Stimulated activated CD8-positive, alpha-beta memory T cell treated with anti-CD3 and anti-CD28 coated beads, Interleukin-4, amount 100 ng/mL, for 48 hours (primary cell): ENCODE results near the gene FTO.
"Not testable (repeated sequence)": the region's sequence is repeated elsewhere in the genome, so short reads cannot be mapped to it uniquely, and the experiment has no call there.

ENCODE experiments used
- DNase-seq: peaks from one replicate; pipeline ENCODE4 v3.0.0-alpha.2; 2020

FTO gene

GRCh38 chr16:53703590-53704444 lies at the start of gene FTO, which contains the start of gene RPGRIP1L:
FTO (plus strand) TSS chr16:53704156.
RPGRIP1L (minus strand) TSS chr16:53703859; CDS start chr16:53700723, 3,136 bp downstream.
- peak; percentile 99 for DNase-seq

GRCh38 chr16:53654946-53655345 lies 49.0 kb upstream of the FTO start:
- DNase-seq: no peak

GRCh38 chr16:53662072-53662471 lies 41.9 kb upstream of the FTO start:
- no peak for DNase-seq

DNA sequence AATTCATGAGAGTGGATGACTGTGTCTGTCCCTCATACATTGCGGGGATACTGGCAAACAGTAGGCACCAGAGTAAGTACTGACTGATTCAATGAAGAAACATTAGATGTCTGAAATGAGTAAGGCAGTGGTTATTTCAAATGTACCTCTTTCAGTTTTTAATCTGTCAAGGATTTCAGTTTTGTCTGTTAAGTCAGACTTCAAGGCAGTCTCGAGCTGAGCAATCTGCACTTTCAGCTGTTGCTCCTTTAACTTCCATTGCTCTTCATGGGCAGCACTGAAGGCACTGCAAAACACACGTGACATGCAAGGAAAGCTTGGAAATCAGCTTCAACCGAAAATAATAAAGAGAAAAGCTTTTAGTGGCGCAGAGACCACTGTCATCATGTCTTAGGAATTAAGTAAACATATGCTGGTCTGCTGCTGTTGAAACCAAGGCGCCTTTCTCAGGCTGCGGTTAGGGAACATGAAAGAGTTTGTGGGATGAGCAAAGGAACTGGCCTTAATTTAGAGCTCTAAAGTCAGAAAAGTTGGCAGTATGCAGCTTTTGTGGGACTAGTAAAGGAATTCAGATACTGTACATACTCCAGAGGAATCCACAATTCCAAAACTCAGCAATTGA lies 39.1 kb upstream of the FTO start:
- DNase-seq: peak; percentile 34

- no peak for DNase-seq
These were observed 37.1 kb upstream of the FTO start for GRCh38 chr16:53666786-53667415.

- no peak for DNase-seq
These were observed 35.1 kb upstream of the FTO start for GRCh38 chr16:53668869-53669268.

GRCh38 chr16:53672461-53672860 lies 31.5 kb upstream of the FTO start:
- DNase-seq: no peak

GRCh38 chr16:53673189-53673588 lies 30.8 kb upstream of the FTO start:
- no peak for DNase-seq

- no peak for DNase-seq
These were observed 25.8 kb upstream of the FTO start for GRCh38 chr16:53678155-53678554.

DNA sequence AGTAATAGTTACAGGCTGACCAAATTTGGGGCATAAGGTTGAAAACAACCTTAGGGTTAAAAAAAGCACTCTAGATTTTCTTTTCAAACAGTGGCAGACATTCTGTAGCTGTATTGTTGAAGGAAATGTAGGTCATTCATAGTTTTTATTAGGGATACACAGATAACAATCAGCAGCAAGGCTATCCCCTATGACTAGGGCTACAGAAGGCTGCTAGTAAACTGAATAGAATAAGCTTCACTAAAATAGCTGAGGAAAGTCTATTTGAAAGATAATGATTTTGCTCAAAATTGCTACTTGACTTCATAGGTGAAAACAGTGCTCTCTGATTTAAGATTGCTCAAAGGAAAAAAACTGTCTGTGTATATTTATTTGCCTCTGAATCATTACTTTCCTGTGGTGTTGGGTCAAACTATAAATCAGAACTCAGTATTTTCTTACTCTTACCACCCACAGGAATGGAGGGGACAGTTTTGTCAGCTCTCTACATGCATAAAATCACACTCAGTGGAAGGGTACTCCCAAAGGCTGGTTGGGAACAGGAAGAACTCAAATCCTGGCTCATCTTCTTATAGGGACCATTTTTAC lies 25.1 kb upstream of the FTO start:
- no peak for DNase-seq

GRCh38 chr16:53680756-53681155 lies 23.2 kb upstream of the FTO start:
- no peak for DNase-seq

DNA sequence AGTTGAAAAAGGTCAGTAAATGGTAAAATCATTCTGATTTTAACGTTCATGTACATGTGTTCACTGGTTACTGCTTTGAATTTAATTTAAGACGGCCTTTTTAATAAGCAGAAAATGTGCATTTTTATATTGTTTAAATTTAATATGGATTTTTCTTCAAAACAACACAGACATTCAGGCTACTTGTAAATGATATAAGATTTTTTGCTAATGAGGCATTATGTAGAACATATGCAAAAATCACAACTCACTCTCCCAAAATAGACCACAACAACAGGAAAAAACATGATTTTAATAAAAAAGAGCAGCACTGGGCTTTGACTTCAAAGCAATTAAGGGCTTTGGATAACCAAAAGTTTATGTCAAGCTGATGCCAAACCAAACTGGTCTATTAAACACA lies 22.6 kb upstream of the FTO start:
- no peak for DNase-seq

GRCh38 chr16:53685334-53685733 lies 18.6 kb upstream of the FTO start:
- DNase-seq: not testable (repeated sequence)

DNA sequence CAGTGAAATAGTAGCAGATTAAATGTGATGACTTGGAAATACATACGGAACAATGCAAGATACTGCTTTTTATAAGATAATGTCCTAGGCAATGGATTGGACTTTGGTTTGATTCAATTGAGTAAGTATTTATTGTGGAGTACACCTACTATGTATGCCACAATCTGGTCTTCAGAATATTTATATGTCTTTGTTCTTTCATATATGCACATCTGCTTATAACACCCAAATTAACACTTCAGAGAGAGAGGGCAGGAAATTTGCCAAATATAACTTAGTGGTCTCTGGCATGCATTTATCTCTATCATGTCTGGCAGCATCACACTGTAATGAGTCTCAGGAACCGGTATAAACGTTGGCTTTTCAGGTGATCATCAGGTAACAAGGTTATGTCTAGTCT lies 17.2 kb upstream of the FTO start:
- no peak for DNase-seq

DNA sequence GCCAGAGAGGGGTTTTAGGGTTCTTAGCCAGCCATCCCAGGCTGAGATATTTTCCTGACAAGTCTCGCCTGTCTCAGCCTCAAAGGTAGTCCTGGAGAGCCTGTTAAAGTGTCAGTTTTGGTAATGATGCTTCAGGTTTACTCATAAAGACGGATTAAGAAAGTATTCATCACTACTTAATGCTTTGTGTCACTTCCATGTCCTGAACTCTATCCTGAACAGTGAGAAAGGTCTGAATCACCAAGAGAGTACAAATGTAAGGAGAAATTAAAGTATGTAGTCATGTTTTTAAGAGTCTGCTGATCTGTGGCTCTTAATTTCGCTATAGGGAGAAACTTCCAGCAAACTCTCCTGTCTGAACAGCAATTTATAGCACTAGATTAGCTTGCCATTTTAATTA lies 14.3 kb upstream of the FTO start:
- no peak for DNase-seq

DNA sequence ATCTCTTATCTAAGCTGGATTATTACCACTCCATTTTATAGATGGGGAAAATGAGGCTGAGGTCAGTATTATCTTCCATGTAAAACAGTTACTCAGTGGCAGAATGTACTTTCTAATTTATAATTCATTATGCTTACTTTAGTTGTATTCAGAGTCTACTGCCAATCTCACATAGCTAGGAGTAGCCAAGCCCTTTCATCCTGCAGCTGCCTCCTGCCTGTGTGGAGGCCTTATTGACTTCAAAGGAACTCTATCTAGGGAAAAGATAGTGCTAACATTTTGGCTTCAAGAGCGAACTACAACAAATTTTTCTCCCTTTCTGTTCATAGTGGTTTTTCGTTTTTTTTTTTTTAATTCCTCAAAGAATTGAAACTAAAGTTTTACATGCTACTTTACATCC lies 13.2 kb upstream of the FTO start:
- no peak for DNase-seq

- no peak for DNase-seq
These were observed 11.8 kb upstream of the FTO start for GRCh38 chr16:53692146-53692545.

DNA sequence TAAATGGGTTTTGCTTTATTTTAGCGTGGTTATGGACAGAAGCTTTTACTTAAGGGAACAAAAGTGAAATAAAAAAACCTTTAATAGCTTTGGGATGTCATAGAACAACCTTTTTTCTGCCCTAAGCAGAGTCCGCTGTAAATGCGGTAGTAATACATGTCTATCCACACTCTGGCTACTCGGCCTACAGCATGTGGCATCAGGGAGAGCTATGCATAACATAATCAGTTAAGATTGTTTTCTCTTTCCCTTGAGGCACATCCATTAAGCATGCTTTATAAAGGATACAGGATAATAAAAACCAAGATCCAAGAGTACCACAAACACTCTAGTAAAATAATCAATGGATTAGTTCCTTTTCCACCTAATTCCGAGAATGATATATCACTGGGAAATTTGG lies 10.6 kb upstream of the FTO start:
- no peak for DNase-seq

- no peak for DNase-seq
These were observed 8.9 kb upstream of the FTO start for GRCh38 chr16:53695070-53695469.

DNA sequence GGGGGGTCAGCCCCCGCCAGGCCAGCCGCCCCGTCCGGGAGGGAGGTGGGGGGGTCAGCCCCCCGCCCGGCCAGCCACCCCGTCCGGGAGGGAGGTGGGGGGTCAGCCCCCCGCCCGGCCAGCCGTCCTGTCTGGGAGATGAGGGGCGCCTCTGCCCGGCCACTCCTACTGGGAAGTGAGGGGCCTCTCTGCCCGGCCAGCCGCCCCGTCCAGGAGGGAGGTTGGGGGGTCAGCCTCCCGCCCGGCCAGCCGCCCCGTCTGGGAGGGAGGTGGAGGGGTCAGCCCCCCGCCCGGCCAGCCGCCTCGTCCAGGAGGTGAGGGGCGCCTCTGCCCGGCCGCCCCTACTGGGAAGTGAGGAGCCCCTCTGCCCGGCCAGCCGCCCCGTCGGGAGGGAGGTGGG lies 5.7 kb upstream of the FTO start:
- DNase-seq: not testable (repeated sequence)

- DNase-seq: no peak
These were observed 473 bp downstream of the FTO start for GRCh38 chr16:53704445-53704813.

DNA sequence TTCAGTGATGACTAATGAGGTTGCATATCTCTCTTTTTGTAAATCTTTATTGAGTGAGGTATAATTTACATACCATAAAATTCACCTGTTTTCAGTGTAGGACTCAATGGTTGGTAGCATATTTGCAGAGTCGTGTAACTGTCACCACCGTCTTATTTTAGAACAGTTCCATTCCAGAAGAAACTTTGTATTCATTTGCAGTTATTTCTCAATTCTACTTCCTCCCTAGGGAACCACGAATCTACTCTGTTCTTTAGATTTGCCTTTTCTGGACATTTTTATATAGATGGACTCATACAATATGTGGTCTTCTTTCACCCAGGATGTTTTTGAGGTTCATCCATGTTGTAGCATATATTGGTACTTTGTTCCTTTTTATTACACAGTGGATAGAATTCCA lies 3.7 kb downstream of the FTO start:
- DNase-seq: no peak

GRCh38 chr16:53708490-53708889 lies 4.5 kb downstream of the FTO start:
- no peak for DNase-seq

- no peak for DNase-seq
These were observed 7.4 kb downstream of the FTO start for GRCh38 chr16:53711390-53711789.
